H1 (cell line): ENCODE data around the gene ATP6V1E1. TPM values are rescaled to one million over a fixed set of nuclear protein-coding genes. Genes with fewer than 3 reads are reported as not detected.

Experiments used
- CTCF ChIA-PET: fragments of 300-600 bp; sonication (Branson Sonifier 250); formaldehyde crosslinking; loops from one replicate; lab custom pipeline; 2021; ENCODE audit not compliant: partially characterized antibody; lab: Charles Lee
- POLR2A ChIA-PET: fragments of 300-600 bp; sonication (Branson Sonifier 250); formaldehyde crosslinking; loops from one replicate; lab custom pipeline; 2021; ENCODE audit warnings: inconsistent platforms; ENCODE audit not compliant: partially characterized antibody; lab: Charles Lee
- DNase-seq, 2 experiments: peaks; one replicate each; pipeline versions ENCODE4 v3.0.0 to v3.0.0-alpha.2; 2010 to 2022; ENCODE audit warnings: low spot score in 2 of 2, low read depth in 1 of 2, mixed read lengths in 1 of 2
- FAIRE-seq: peaks from 2 replicates; lab custom pipeline; 2011; peaks lifted over from hg19 to GRCh38; lab: Jason Lieb, UNC
- H2AFZ ChIP-seq: 2 replicates; pipeline ENCODE4 v1.8.1; 2012; ENCODE audit warnings: low read length, inconsistent platforms
- H2AK5ac ChIP-seq: 2 replicates; pipeline ENCODE4 v1.6.1; 2013; ENCODE audit warnings: low read depth, low read length
- H2BK120ac ChIP-seq: replicated peaks from 2 replicates; pipeline ENCODE3; 2013; ENCODE audit warnings: low read depth, low read length, inconsistent platforms
- H2BK12ac ChIP-seq: 2 replicates; pipeline ENCODE4 v1.6.1; 2013; ENCODE audit warnings: low read depth, low read length
- H2BK15ac ChIP-seq: 2 replicates; pipeline ENCODE4 v1.6.1; 2013; ENCODE audit warnings: low read length
- H2BK20ac ChIP-seq: 2 replicates; pipeline ENCODE4 v1.6.1; 2013; ENCODE audit warnings: low read length
- H2BK5ac ChIP-seq: 2 replicates; pipeline ENCODE4 v1.6.1; 2013; ENCODE audit warnings: low read depth, low read length
- H3K14ac ChIP-seq: 2 replicates; pipeline ENCODE4 v1.6.1; 2013; ENCODE audit warnings: inconsistent platforms; ENCODE audit not compliant: insufficient read length
- H3K18ac ChIP-seq: 2 replicates; pipeline ENCODE4 v1.6.1; 2013; ENCODE audit warnings: low read length; ENCODE audit errors: extremely low read depth
- H3K23ac ChIP-seq: 2 replicates; pipeline ENCODE4 v1.6.1; 2013; ENCODE audit warnings: inconsistent platforms; ENCODE audit not compliant: insufficient read length
- H3K23me2 ChIP-seq: 2 replicates; pipeline ENCODE4 v1.6.1; 2013; ENCODE audit warnings: low read depth, low read length
- H3K27ac ChIP-seq: 2 replicates; pipeline ENCODE4 v1.6.1; 2011; ENCODE audit warnings: low read depth, low read length, inconsistent platforms
- H3K27me3 ChIP-seq, 4 experiments: replicated peaks in 1 of 4; 1 replicate in 1 of 4; 2 replicates in 3 of 4; pipeline versions ENCODE4 v1.6.1 to v1.8.1; 2011 to 2013; ENCODE audit warnings: low read length in 3 of 4, mild to moderate bottlenecking in 3 of 4, inconsistent platforms in 2 of 4, mixed read lengths in 2 of 4, moderate library complexity in 1 of 4; ENCODE audit not compliant: control insufficient read depth in 3 of 4, insufficient read depth in 3 of 4; ENCODE audit errors: extremely low read depth in 1 of 4
- H3K36me3 ChIP-seq, 4 experiments: 2 replicates each; pipeline versions ENCODE4 v1.6.1 to v1.8.1; 2011 to 2013; ENCODE audit warnings: mild to moderate bottlenecking in 4 of 4, low read length in 3 of 4, moderate library complexity in 2 of 4, control low read depth in 1 of 4, inconsistent platforms in 1 of 4; ENCODE audit not compliant: insufficient read depth in 4 of 4, control insufficient read depth in 2 of 4
- H3K4ac ChIP-seq: replicated peaks from 2 replicates; pipeline ENCODE3; 2013; ENCODE audit warnings: low read length, low read depth, mixed read lengths, inconsistent platforms; ENCODE audit not compliant: insufficient read length
- H3K4me1 ChIP-seq, 4 experiments: replicated peaks in 1 of 4; 1 replicate in 1 of 4; 2 replicates in 3 of 4; pipeline versions ENCODE4 v1.6.1 to v1.8.1; 2011 to 2013; ENCODE audit warnings: low read length in 3 of 4, inconsistent platforms in 2 of 4, mixed read lengths in 1 of 4; ENCODE audit not compliant: insufficient read depth in 4 of 4, control insufficient read depth in 3 of 4
- H3K4me2 ChIP-seq, 2 experiments: 2 replicates each; pipeline versions ENCODE4 v1.6.1 to v1.8.1; 2011 to 2013; ENCODE audit warnings: low read depth in 2 of 2, low read length in 2 of 2, control low read depth in 1 of 2, inconsistent platforms in 1 of 2, mild to moderate bottlenecking in 1 of 2; ENCODE audit not compliant: insufficient read depth in 1 of 2
- H3K4me3 ChIP-seq, 4 experiments: fragments of 200-600, 300-600 bp in 1 of 4; sonication (generic), shearing (Covaris generic), sonication (Bioruptor Twin) in 1 of 4; 2 replicates each; pipeline versions ENCODE4 v1.5.1 to v1.8.1; 2011 to 2016; ENCODE audit warnings: low read length in 4 of 4, low read depth in 3 of 4, control low read depth in 2 of 4, inconsistent platforms in 2 of 4, mild to moderate bottlenecking in 2 of 4, mixed read lengths in 1 of 4, moderate library complexity in 1 of 4; ENCODE audit not compliant: insufficient read depth in 2 of 4; ENCODE audit errors: extremely low read depth in 1 of 4
- H3K56ac ChIP-seq: replicated peaks from 2 replicates; pipeline ENCODE3; 2013; ENCODE audit warnings: low read depth, mild to moderate bottlenecking, mixed read lengths, low read length, inconsistent platforms; ENCODE audit not compliant: insufficient read length
- H3K79me1 ChIP-seq: 2 replicates; pipeline ENCODE4 v1.6.1; 2013; ENCODE audit warnings: low read depth, low read length, control low read depth
- H3K79me2 ChIP-seq, 2 experiments: 2 replicates each; pipeline versions ENCODE4 v1.6.1 to v1.8.1; 2012 to 2013; ENCODE audit warnings: low read length in 2 of 2, mild to moderate bottlenecking in 2 of 2, inconsistent platforms in 1 of 2; ENCODE audit not compliant: insufficient read depth in 2 of 2, control insufficient read depth in 1 of 2
- H3K9ac ChIP-seq, 4 experiments: replicated peaks in 1 of 4; 1 replicate in 1 of 4; 2 replicates in 3 of 4; pipeline versions ENCODE4 v1.6.1 to v1.8.1; 2011 to 2013; ENCODE audit warnings: low read depth in 3 of 4, low read length in 3 of 4, control low read depth in 2 of 4, mild to moderate bottlenecking in 2 of 4, moderate library complexity in 2 of 4, inconsistent platforms in 1 of 4; ENCODE audit errors: extremely low read depth in 1 of 4
- H3K9me3 ChIP-seq, 2 experiments: 2 replicates each; pipeline versions ENCODE4 v1.6.1 to v1.8.1; 2012 to 2013; ENCODE audit warnings: mild to moderate bottlenecking in 2 of 2, moderate library complexity in 2 of 2, control low read depth in 1 of 2, inconsistent platforms in 1 of 2, low read depth in 1 of 2, low read length in 1 of 2, mixed read lengths in 1 of 2; ENCODE audit not compliant: insufficient read depth in 2 of 2
- H4K20me1 ChIP-seq, 2 experiments: replicated peaks in 1 of 2; 2 replicates each; pipeline versions ENCODE3 to v1.8.1; 2011 to 2013; ENCODE audit warnings: inconsistent platforms in 2 of 2, low read length in 2 of 2, mild to moderate bottlenecking in 1 of 2; ENCODE audit not compliant: insufficient read depth in 2 of 2, control insufficient read depth in 1 of 2
- H4K5ac ChIP-seq: 2 replicates; pipeline ENCODE4 v1.6.1; 2013; ENCODE audit warnings: low read length, low read depth, mixed read lengths, inconsistent platforms; ENCODE audit not compliant: insufficient read length
- H4K8ac ChIP-seq: 2 replicates; pipeline ENCODE4 v1.8.0; 2013; ENCODE audit warnings: mild to moderate bottlenecking, moderate library complexity, low read length, inconsistent platforms; ENCODE audit not compliant: insufficient read depth; ENCODE audit errors: extremely low read depth
- H4K91ac ChIP-seq: replicated peaks from 2 replicates; pipeline ENCODE3; 2013; ENCODE audit warnings: low read length, mixed read lengths, inconsistent platforms; ENCODE audit not compliant: insufficient read length
- BRCA1 ChIP-seq: IDR thresholded peaks from 2 replicates; pipeline ENCODE4 v1.6.1; 2012; ENCODE audit warnings: low read depth, low read length, improper control_type of control experiment
- WGBS, 2 experiments: shearing (Covaris generic) in 1 of 2; methylation state at CpG; one replicate each; pipeline versions ENCODE4 v1.1.6 to v1.1.7; 2013 to 2015; ENCODE audit warnings: low lambda C conversion rate in 2 of 2, mixed read lengths in 2 of 2, inconsistent platforms in 1 of 2, low coverage in 1 of 2, missing lambda C conversion rate in 1 of 2; ENCODE audit not compliant: insufficient replicate concordance in 2 of 2, insufficient coverage in 1 of 2, insufficient read length in 1 of 2; ENCODE audit errors: extremely low coverage in 1 of 2, missing lambda C conversion rate in 1 of 2; 5-methylcytosine and 5-hydroxymethylcytosine counted together
- polyA plus RNA-seq, 7 experiments: library from polyadenylated mRNA; depleted of rRNA in 3 of 7; stranded (reverse) in 5 of 7; unstranded in 2 of 7; fragments of >200 nt in 5 of 7; fragments of 200-250 nt in 2 of 7; gene quantifications; 1 replicate in 5 of 7; 2 replicates in 1 of 7; 4 replicates in 1 of 7; pipeline versions ENCODE4 v1.2.1 to v1.2.3, GENCODE V29; 2011 to 2013; ENCODE audit warnings: missing spikeins in 2 of 7, mixed read lengths in 2 of 7
- total RNA-seq: library from RNA; stranded (reverse); fragmentation: NEBNext Ultra II Directional; extraction: Animal tissue kit (Norgen Biotek cat#: 25700); gene quantifications from 2 replicates; pipeline ENCODE4 v1.2.1, GENCODE V29; 2021

The ATP6V1E1 gene
- total and polyA plus RNA-seq, 2 of the 8 experiments (the other 6 are each of a cell fraction or from before 2014, with no cell fraction given) = 80.4 to 88.1 TPM

GRCh38 chr22:17597217-17597616 lies 31.3 kb downstream of the ATP6V1E1 start:
- Histone ChIP-seq H3K9me3 (no peaks in the 10 kb centered on the region), H4K20me1 (peaks cover 0 to 5% of the 10 kb centered on the region in 2 experiments), H3K9ac (no peak overlapping the region), H3K18ac (no peak overlapping the region), H2BK120ac (no peak overlapping the region), H3K4me2 (no peak overlapping the region), H2AK5ac (no peak overlapping the region), H3K79me1 (no peaks in the 10 kb centered on the region), H2BK20ac (no peak overlapping the region), H4K91ac (no peak overlapping the region), H3K56ac (no peak overlapping the region), H3K79me2 (no peaks in the 10 kb centered on the region), H3K36me3 (peaks cover 25 to 71% (median 55%) of the 10 kb centered on the region in 4 experiments), H2BK12ac (no peak overlapping the region), H3K23ac (no peak overlapping the region), H2BK5ac (no peak overlapping the region), H3K4me3 (no peak overlapping the region), H4K8ac (no peak overlapping the region), H3K4ac (no peak overlapping the region), H2AFZ (no peak overlapping the region), H2BK15ac (no peak overlapping the region), H3K14ac (no peak overlapping the region), H3K27me3 (no peaks in the 10 kb centered on the region), H4K5ac (no peak overlapping the region), H3K27ac (no peak overlapping the region), H3K4me1 (no peaks in the 10 kb centered on the region), H3K23me2 (no peaks in the 10 kb centered on the region)
- ChIA-PET CTCF (no interaction called here), POLR2A (interaction anchor here (0.7 to 2.9 kb wide), 2 partner anchors 10 to 24 kb away, joined by 3 to 12 read pairs; no protein-coding TSS in a partner anchor)
- 100% methylated on average over 2 of the region's 2 CpGs; no CpG with 5 or more reads in 1 of the 2 experiments for WGBS, 2 experiments
- TF ChIP-seq BRCA1 = no peak
- DNase-seq = no peak
- no peak for FAIRE-seq
